ENCODE data around the gene TRIM63. TPM values are rescaled to one million over a fixed set of nuclear protein-coding genes. Genes with fewer than 3 reads are reported as not detected.

Gene TRIM63
- polyA plus RNA-seq, 1 of the 3 experiments (the other 2 are of a cell fraction): not detected

DNA sequence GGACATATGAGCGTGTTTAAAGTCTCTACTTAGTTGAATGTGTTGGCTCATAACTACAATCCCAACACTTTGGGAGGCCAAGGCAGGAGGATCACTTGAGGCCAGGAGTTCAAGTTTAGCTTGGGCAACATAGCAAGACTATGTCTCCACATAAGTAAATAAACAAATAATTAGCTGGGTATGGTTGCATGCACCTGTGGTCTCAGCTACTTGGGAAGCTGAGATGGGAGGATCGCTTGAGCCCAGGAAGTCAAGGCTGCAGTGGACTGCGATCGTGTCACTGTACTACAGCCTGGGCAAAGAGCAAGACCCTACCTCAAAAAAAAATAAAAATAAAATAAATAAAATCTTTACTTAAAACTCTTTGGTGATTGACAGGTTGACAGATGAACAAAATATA lies 31.2 kb upstream of the TRIM63 start:
- no peaks in the 10 kb centered on the region for H3K9me3 ChIP-seq
- ChIA-PET POLR2A (no interaction called here), CTCF (interaction anchor here (0.6 to 15.7 kb wide), 3 partner anchors 10 to 62 kb away, joined by 3 to 235 read pairs (median 5); no protein-coding TSS in a partner anchor)
- no peak for DNase-seq
- H3K4me1 ChIP-seq (ENCODE audit: control insufficient read depth in 1 of 2, insufficient read depth in 2 of 2, low read depth in 1 of 2, low read length in 1 of 2): peaks cover 0 to 12% of the 10 kb centered on the region in 2 experiments; a peak in 1 of 4 replicates
- TF ChIP-seq, protein P1, sequence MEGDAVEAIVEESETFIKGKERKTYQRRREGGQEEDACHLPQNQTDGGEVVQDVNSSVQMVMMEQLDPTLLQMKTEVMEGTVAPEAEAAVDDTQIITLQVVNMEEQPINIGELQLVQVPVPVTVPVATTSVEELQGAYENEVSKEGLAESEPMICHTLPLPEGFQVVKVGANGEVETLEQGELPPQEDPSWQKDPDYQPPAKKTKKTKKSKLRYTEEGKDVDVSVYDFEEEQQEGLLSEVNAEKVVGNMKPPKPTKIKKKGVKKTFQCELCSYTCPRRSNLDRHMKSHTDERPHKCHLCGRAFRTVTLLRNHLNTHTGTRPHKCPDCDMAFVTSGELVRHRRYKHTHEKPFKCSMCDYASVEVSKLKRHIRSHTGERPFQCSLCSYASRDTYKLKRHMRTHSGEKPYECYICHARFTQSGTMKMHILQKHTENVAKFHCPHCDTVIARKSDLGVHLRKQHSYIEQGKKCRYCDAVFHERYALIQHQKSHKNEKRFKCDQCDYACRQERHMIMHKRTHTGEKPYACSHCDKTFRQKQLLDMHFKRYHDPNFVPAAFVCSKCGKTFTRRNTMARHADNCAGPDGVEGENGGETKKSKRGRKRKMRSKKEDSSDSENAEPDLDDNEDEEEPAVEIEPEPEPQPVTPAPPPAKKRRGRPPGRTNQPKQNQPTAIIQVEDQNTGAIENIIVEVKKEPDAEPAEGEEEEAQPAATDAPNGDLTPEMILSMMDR (IDR thresholded peaks at IDR 0.05): no peak
- TF ChIP-seq RCOR1 (IDR thresholded peaks at IDR 0.05; ENCODE audit: low read length): no peak
- TF ChIP-seq GATA2 (CRISPR knock-in tag; IDR thresholded peaks at IDR 0.05): no peak
- no peak for TF ChIP-seq FOXJ3 (CRISPR knock-in tag; IDR thresholded peaks at IDR 0.05)
- no peak for TF ChIP-seq TAF1 (IDR thresholded peaks at IDR 0.05; ENCODE audit: borderline replicate concordance, low read depth, low read length)
- TF ChIP-seq, protein P2, sequence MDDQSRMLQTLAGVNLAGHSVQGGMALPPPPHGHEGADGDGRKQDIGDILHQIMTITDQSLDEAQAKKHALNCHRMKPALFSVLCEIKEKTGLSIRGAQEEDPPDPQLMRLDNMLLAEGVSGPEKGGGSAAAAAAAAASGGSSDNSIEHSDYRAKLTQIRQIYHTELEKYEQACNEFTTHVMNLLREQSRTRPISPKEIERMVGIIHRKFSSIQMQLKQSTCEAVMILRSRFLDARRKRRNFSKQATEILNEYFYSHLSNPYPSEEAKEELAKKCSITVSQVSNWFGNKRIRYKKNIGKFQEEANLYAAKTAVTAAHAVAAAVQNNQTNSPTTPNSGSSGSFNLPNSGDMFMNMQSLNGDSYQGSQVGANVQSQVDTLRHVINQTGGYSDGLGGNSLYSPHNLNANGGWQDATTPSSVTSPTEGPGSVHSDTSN (IDR thresholded peaks at IDR 0.05): no peak
- no peak for TF ChIP-seq RXRA (IDR thresholded peaks at IDR 0.05; ENCODE audit: borderline replicate concordance, low read depth)
- TF ChIP-seq CHD2 (IDR thresholded peaks at IDR 0.05; ENCODE audit: low read length, partially characterized antibody): no peak
- TF ChIP-seq, protein P3, sequence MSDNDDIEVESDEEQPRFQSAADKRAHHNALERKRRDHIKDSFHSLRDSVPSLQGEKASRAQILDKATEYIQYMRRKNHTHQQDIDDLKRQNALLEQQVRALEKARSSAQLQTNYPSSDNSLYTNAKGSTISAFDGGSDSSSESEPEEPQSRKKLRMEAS (IDR thresholded peaks at IDR 0.05; ENCODE audit: low read depth): no peak
- TF ChIP-seq YY1 (IDR thresholded peaks at IDR 0.05; ENCODE audit: low read depth): no peak
- no peak for TF ChIP-seq POLR2AphosphoS5 (IDR thresholded peaks at IDR 0.05; ENCODE audit: low read depth, low read length)
- TF ChIP-seq, protein P4, sequence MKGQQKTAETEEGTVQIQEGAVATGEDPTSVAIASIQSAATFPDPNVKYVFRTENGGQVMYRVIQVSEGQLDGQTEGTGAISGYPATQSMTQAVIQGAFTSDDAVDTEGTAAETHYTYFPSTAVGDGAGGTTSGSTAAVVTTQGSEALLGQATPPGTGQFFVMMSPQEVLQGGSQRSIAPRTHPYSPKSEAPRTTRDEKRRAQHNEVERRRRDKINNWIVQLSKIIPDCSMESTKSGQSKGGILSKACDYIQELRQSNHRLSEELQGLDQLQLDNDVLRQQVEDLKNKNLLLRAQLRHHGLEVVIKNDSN (IDR thresholded peaks at IDR 0.05; ENCODE audit: borderline replicate concordance, low read depth): no peak
- no peak for TF ChIP-seq FOXM1 (IDR thresholded peaks at IDR 0.05; ENCODE audit: low read depth)
- TF ChIP-seq TEAD4 (IDR thresholded peaks at IDR 0.05; ENCODE audit: borderline replicate concordance, insufficient read depth): no peak
- TF ChIP-seq, protein P5, sequence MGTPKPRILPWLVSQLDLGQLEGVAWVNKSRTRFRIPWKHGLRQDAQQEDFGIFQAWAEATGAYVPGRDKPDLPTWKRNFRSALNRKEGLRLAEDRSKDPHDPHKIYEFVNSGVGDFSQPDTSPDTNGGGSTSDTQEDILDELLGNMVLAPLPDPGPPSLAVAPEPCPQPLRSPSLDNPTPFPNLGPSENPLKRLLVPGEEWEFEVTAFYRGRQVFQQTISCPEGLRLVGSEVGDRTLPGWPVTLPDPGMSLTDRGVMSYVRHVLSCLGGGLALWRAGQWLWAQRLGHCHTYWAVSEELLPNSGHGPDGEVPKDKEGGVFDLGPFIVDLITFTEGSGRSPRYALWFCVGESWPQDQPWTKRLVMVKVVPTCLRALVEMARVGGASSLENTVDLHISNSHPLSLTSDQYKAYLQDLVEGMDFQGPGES (IDR thresholded peaks at IDR 0.05; ENCODE audit: low read depth, low read length): no peak
- no peak for TF ChIP-seq ELF1 (IDR thresholded peaks at IDR 0.05)
- TF ChIP-seq SIN3A (IDR thresholded peaks at IDR 0.05; ENCODE audit: borderline replicate concordance, low read depth, low read length): no peak
- TF ChIP-seq EZH2phosphoT487 (IDR thresholded peaks at IDR 0.05; ENCODE audit: borderline replicate concordance, low read depth): no peak
- TF ChIP-seq MXI1 (IDR thresholded peaks at IDR 0.05; ENCODE audit: low read depth, low read length): no peak
- H4K20me1 ChIP-seq (ENCODE audit: insufficient read depth): no peaks in the 10 kb centered on the region
- no peak overlapping the region for H3K27ac ChIP-seq (ENCODE audit: low read depth in 2 of 2, low read length in 1 of 2)
- no peaks in the 10 kb centered on the region for H3F3A ChIP-seq (replicated peaks; ENCODE audit: insufficient read depth)
- H3K4me3 ChIP-seq (ENCODE audit: low read depth in 2 of 2, low read length in 1 of 2): no peak overlapping the region
- H3K27me3 ChIP-seq (ENCODE audit: insufficient read depth): no peaks in the 10 kb centered on the region
- WGBS (ENCODE audit: low lambda C conversion rate): 85% methylated on average over 4 of the region's 4 CpGs
- H3K9ac ChIP-seq: no peak overlapping the region
- no peak overlapping the region for H3K4me2 ChIP-seq
- no peak overlapping the region for H2AFZ ChIP-seq (ENCODE audit: low read depth)
- no peaks in the 10 kb centered on the region for H3K36me3 ChIP-seq (replicated peaks in 1 of 2; ENCODE audit: control insufficient read depth in 1 of 2, insufficient read depth in 2 of 2, low read length in 1 of 2)
- H3K79me2 ChIP-seq (ENCODE audit: insufficient read depth): no peaks in the 10 kb centered on the region
- no peaks in the 10 kb centered on the region for H3K9me2 ChIP-seq

Measured in SK-N-SH (cell line).